ENCODE measurements around the gene GNAZ.

GNAZ gene

GRCh38 chr22:23109079-23109347, 38.7 kb downstream of the GNAZ start:
- no peak for DNase-seq

GRCh38 chr22:23109441-23109978, 39.2 kb downstream of the GNAZ start:
- DNase-seq, result no peak

GRCh38 chr22:23110190-23110921, 40.0 kb downstream of the GNAZ start:
- no peak for DNase-seq

GRCh38 chr22:23110922-23111527, 40.7 kb downstream of the GNAZ start:
- no peak for DNase-seq

GRCh38 chr22:23112472-23113012, 42.2 kb downstream of the GNAZ start:
- DNase-seq, result no peak

- no peak for DNase-seq
These were observed 42.9 kb downstream of the GNAZ start for GRCh38 chr22:23113067-23113846.

GRCh38 chr22:23113847-23114720, 43.8 kb downstream of the GNAZ start:
- no peak for DNase-seq

GRCh38 chr22:23114721-23115020, 44.4 kb downstream of the GNAZ start:
- no peak for DNase-seq

GRCh38 chr22:23115369-23115768, 45.0 kb downstream of the GNAZ start:
- DNase-seq, result no peak

GRCh38 chr22:23115825-23116494, 45.6 kb downstream of the GNAZ start:
- DNase-seq, result no peak

- no peak for DNase-seq
These were observed 46.4 kb downstream of the GNAZ start for GRCh38 chr22:23116506-23117263.

GRCh38 chr22:23117275-23117674, 47.0 kb downstream of the GNAZ start:
- no peak for DNase-seq

GRCh38 chr22:23117891-23118646, 47.8 kb downstream of the GNAZ start:
- DNase-seq, result no peak

GRCh38 chr22:23118647-23119493, 48.6 kb downstream of the GNAZ start:
- no peak for DNase-seq

GRCh38 chr22:23119494-23120414, 49.4 kb downstream of the GNAZ start:
- no peak for DNase-seq

- no peak for DNase-seq
These were observed 50.1 kb downstream of the GNAZ start for GRCh38 chr22:23120415-23120899.

- DNase-seq, result no peak
These were observed 50.7 kb downstream of the GNAZ start for GRCh38 chr22:23121000-23121421.

- no peak for DNase-seq
These were observed 51.1 kb downstream of the GNAZ start for GRCh38 chr22:23121424-23121823.
